Thyroid gland (tissue), 4 donors: ENCODE data around the gene ICE1.

Source experiments
- POLR2A ChIP-seq, 2 donors: fragments of 450-650 bp; IDR thresholded peaks; one replicate each; pipeline ENCODE4 v1.6.1; 2017; ENCODE audit warnings: antibody characterized with exemption in 2 of 2, mild to moderate bottlenecking in 2 of 2, moderate library complexity in 1 of 2
- TF ChIP-seq, protein P1 (sequence below), 6 experiments: fragments of 200-600 bp in 3 of 6; fragments of 450-650 bp in 3 of 6; sonication (generic) in 3 of 6; IDR thresholded peaks; one replicate each; pipeline ENCODE4 v1.5.1; 2016 to 2019; ENCODE audit warnings: antibody characterized with exemption in 6 of 6, mild to moderate bottlenecking in 2 of 6, inconsistent platforms in 1 of 6, moderate library complexity in 1 of 6

DNA sequence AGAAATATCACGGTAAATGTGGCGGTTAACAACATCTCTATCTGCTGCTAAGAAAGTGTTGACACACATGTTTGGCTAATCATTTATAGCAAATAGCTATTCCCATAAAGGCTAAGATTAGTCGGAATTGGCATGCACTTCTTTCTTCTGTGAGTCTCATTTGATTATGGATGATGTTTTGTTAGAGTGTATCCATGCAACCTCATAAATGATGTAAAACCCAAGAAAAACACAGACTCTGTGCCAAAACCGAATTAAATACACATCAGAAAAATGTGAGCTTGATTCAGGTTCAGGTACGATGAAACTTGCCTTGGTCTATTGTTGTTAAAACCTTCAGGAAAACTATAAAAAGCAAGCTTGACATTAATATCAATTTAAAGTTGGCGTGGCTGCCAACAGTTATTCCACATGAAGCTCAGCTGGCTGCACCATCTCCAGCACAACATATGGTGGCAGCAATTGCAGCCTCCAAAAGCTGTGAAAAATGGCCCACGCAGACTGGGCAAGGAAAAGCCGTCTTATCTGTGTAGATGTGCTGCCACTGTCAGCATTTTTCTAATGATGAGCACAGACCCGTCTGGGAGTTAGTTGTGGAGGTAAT, 41.1 kb upstream of the ICE1 start:
- TF ChIP-seq, protein P1, sequence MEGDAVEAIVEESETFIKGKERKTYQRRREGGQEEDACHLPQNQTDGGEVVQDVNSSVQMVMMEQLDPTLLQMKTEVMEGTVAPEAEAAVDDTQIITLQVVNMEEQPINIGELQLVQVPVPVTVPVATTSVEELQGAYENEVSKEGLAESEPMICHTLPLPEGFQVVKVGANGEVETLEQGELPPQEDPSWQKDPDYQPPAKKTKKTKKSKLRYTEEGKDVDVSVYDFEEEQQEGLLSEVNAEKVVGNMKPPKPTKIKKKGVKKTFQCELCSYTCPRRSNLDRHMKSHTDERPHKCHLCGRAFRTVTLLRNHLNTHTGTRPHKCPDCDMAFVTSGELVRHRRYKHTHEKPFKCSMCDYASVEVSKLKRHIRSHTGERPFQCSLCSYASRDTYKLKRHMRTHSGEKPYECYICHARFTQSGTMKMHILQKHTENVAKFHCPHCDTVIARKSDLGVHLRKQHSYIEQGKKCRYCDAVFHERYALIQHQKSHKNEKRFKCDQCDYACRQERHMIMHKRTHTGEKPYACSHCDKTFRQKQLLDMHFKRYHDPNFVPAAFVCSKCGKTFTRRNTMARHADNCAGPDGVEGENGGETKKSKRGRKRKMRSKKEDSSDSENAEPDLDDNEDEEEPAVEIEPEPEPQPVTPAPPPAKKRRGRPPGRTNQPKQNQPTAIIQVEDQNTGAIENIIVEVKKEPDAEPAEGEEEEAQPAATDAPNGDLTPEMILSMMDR (IDR thresholded peaks at IDR 0.05), result no peak
- TF ChIP-seq POLR2A (IDR thresholded peaks at IDR 0.05), result no peak
